ENCODE measurements around the gene ZBED6. TPM values are rescaled to one million over a fixed set of nuclear protein-coding genes. Genes with fewer than 3 reads are reported as not detected.
"Not testable (repeated sequence)": the region's sequence is repeated elsewhere in the genome, so short reads cannot be mapped to it uniquely, and the experiment has no call there.

The ZBED6 gene
- total RNA-seq, 1 experiment from 2014 or later, result 13.1 TPM

- no peak overlapping the region for H3K4ac ChIP-seq (ENCODE audit: low read depth, low read length)
- no peak overlapping the region for H3K4me3 Mint-ChIP-seq
- WGBS (ENCODE audit: extremely low coverage, insufficient read length, low lambda C conversion rate), result no CpG with 5 or more reads among the region's 2 CpGs
Measured at GRCh38 chr1:203792486-203792885, 2.9 kb upstream of the ZBED6 start.

GRCh38 chr1:203793561-203793960 lies 1.9 kb upstream of the ZBED6 start:
- not testable (repeated sequence) for H3K27me3 Mint-ChIP-seq (ENCODE audit: low read depth); H3K4me2 ChIP-seq (ENCODE audit: insufficient read depth, insufficient read length, low read length); H2AFZ ChIP-seq (ENCODE audit: low read length); H3T11ph ChIP-seq (ENCODE audit: low read length); H2AK5ac ChIP-seq (ENCODE audit: insufficient read length, low read length); H2BK15ac ChIP-seq (ENCODE audit: low read depth, low read length); H2BK20ac ChIP-seq (ENCODE audit: low read depth, low read length, poor library complexity, severe bottlenecking); H4K5ac ChIP-seq (ENCODE audit: insufficient read length, low read depth, low read length); H3K23me2 ChIP-seq (ENCODE audit: insufficient read length, low read depth, low read length, poor library complexity, severe bottlenecking); H3K56ac ChIP-seq (ENCODE audit: insufficient read length, low read depth, low read length); H3K9me3 ChIP-seq (ENCODE audit: control insufficient read depth, low read depth, low read length); H2BK120ac ChIP-seq (ENCODE audit: low read depth, low read length, poor library complexity, severe bottlenecking); H2BK12ac ChIP-seq (ENCODE audit: insufficient read length, low read depth, low read length); H3K27ac ChIP-seq (ENCODE audit: insufficient read length, low read depth, low read length); H3K18ac ChIP-seq (ENCODE audit: insufficient read length, low read depth, low read length); H3K9ac ChIP-seq (ENCODE audit: extremely low read depth, insufficient read length, low read length); H4K8ac ChIP-seq (replicated peaks; ENCODE audit: insufficient read length, low read depth, low read length); H3K4me3 Mint-ChIP-seq; H3K4me1 ChIP-seq (ENCODE audit: insufficient read depth, low read length); H2BK5ac ChIP-seq (ENCODE audit: insufficient read length, low read length); H3K27me3 ChIP-seq (ENCODE audit: insufficient read depth, low read length); H3K27ac Mint-ChIP-seq; H3K4ac ChIP-seq (ENCODE audit: low read depth, low read length); H4K91ac ChIP-seq (ENCODE audit: insufficient read length, low read depth, low read length); H3K14ac ChIP-seq (ENCODE audit: insufficient read depth, low read length); H3K79me1 ChIP-seq (ENCODE audit: insufficient read depth, low read depth, low read length, poor library complexity, severe bottlenecking); DNase-seq; H4K20me1 ChIP-seq (ENCODE audit: control insufficient read depth, insufficient read depth, insufficient read length); H3K23ac ChIP-seq (ENCODE audit: insufficient read length, low read depth, low read length)
- Mint-ChIP-seq H3K36me3 (ENCODE audit: insufficient read depth in 1 of 3, low read depth in 3 of 3) (peaks cover 23 to 24% (median 24%) of the 10 kb centered on the region in 3 experiments), H3K9me3 (peaks cover 13 to 22% of the 10 kb centered on the region in 2 experiments; a peak in 4 of 5 replicates), H3K4me1 (peaks cover 42 to 47% of the 10 kb centered on the region in 2 experiments)
- no CpG with 5 or more reads among the region's 7 CpGs for WGBS (ENCODE audit: extremely low coverage, insufficient read length, low lambda C conversion rate)
- peaks cover 19% of the 10 kb centered on the region; the same call in 1 of the 2 replicates for H3K79me2 ChIP-seq (ENCODE audit: insufficient read depth, low read length)

More at GRCh38 chr1:203792486-203792885, 2.9 kb upstream of the ZBED6 start:
- Histone ChIP-seq H2BK5ac (ENCODE audit: insufficient read length, low read length) (no peak overlapping the region), H3K23ac (ENCODE audit: insufficient read length, low read depth, low read length) (no peak overlapping the region), H4K5ac (ENCODE audit: insufficient read length, low read depth, low read length) (no peak overlapping the region), H2BK12ac (ENCODE audit: insufficient read length, low read depth, low read length) (no peak overlapping the region), H2AFZ (ENCODE audit: low read length) (no peak overlapping the region), H3K56ac (ENCODE audit: insufficient read length, low read depth, low read length) (no peak overlapping the region), H3T11ph (ENCODE audit: low read length) (no peak overlapping the region), H2BK20ac (ENCODE audit: low read depth, low read length, poor library complexity, severe bottlenecking) (no peak overlapping the region), H3K4me2 (ENCODE audit: insufficient read depth, insufficient read length, low read length) (no peak overlapping the region), H4K8ac (replicated peaks; ENCODE audit: insufficient read length, low read depth, low read length) (no peak overlapping the region), H3K27ac (ENCODE audit: insufficient read length, low read depth, low read length) (no peak overlapping the region), H3K23me2 (ENCODE audit: insufficient read length, low read depth, low read length, poor library complexity, severe bottlenecking) (no peaks in the 10 kb centered on the region), H4K91ac (ENCODE audit: insufficient read length, low read depth, low read length) (no peak overlapping the region), H2AK5ac (ENCODE audit: insufficient read length, low read length) (no peak overlapping the region), H2BK120ac (ENCODE audit: low read depth, low read length, poor library complexity, severe bottlenecking) (no peak overlapping the region), H4K20me1 (ENCODE audit: control insufficient read depth, insufficient read depth, insufficient read length) (no peaks in the 10 kb centered on the region), H3K79me1 (ENCODE audit: insufficient read depth, low read depth, low read length, poor library complexity, severe bottlenecking) (no peaks in the 10 kb centered on the region), H3K9me3 (ENCODE audit: control insufficient read depth, low read depth, low read length) (no peaks in the 10 kb centered on the region), H3K27me3 (ENCODE audit: insufficient read depth, low read length) (no peaks in the 10 kb centered on the region), H3K14ac (ENCODE audit: insufficient read depth, low read length) (no peak overlapping the region), H3K18ac (ENCODE audit: insufficient read length, low read depth, low read length) (no peak overlapping the region), H3K4me1 (ENCODE audit: insufficient read depth, low read length) (peaks cover 4% of the 10 kb centered on the region; the same call in 1 of the 2 replicates), H3K79me2 (ENCODE audit: insufficient read depth, low read length) (peaks cover 8% of the 10 kb centered on the region; the same call in 1 of the 2 replicates), H3K9ac (ENCODE audit: extremely low read depth, insufficient read length, low read length) (no peak overlapping the region), H2BK15ac (ENCODE audit: low read depth, low read length) (no peak overlapping the region)
- Mint-ChIP-seq H3K9me3 (peaks cover 2 to 11% of the 10 kb centered on the region in 2 experiments; a peak in 4 of 5 replicates), H3K36me3 (ENCODE audit: insufficient read depth in 1 of 3, low read depth in 3 of 3) (peaks cover 12 to 14% (median 13%) of the 10 kb centered on the region in 3 experiments), H3K27ac (no peak overlapping the region), H3K4me1 (peaks cover 41 to 44% of the 10 kb centered on the region in 2 experiments), H3K27me3 (ENCODE audit: low read depth) (no peaks in the 10 kb centered on the region; the same call in 1 of the 2 replicates)
- no peak for TF ChIP-seq CTCF (conservative IDR thresholded peaks at IDR 0.05)
- DNase-seq, result no peak

Data from H9 (cell line).